Activated CD8-positive, alpha-beta memory T cell treated with anti-CD3 and anti-CD28 coated beads, Interleukin-2, amount 50 U/mL, for 48 hours (primary cell): ENCODE data around the gene HSF5.

ENCODE experiments used
- DNase-seq: peaks from one replicate; pipeline ENCODE4 v3.0.0-alpha.2; 2020

Gene HSF5

GRCh38 chr17:58480090-58480489, 8.1 kb downstream of the HSF5 start:
- no peak for DNase-seq

GRCh38 chr17:58476812-58477211, 11.4 kb downstream of the HSF5 start:
- DNase-seq: no peak

GRCh38 chr17:58475985-58476384, 12.2 kb downstream of the HSF5 start:
- DNase-seq: no peak

- DNase-seq: no peak
Observed at GRCh38 chr17:58470356-58470755, 17.9 kb downstream of the HSF5 start.

GRCh38 chr17:58468944-58469343, 19.3 kb downstream of the HSF5 start:
- no peak for DNase-seq

GRCh38 chr17:58455491-58455890, 32.7 kb downstream of the HSF5 start:
- no peak for DNase-seq

GRCh38 chr17:58452738-58453137, 35.5 kb downstream of the HSF5 start:
- no peak for DNase-seq

GRCh38 chr17:58447039-58447975, 40.9 kb downstream of the HSF5 start:
- peak; percentile 77 for DNase-seq

- DNase-seq: no peak
Observed at GRCh38 chr17:58446086-58446485, 42.1 kb downstream of the HSF5 start.

GRCh38 chr17:58436805-58437239, 51.4 kb downstream of the HSF5 start:
- DNase-seq: no peak

GRCh38 chr17:58436245-58436644, 52.0 kb downstream of the HSF5 start:
- no peak for DNase-seq

GRCh38 chr17:58432806-58433573, 55.2 kb downstream of the HSF5 start:
- DNase-seq: no peak

GRCh38 chr17:58427807-58428206, 60.4 kb downstream of the HSF5 start:
- no peak for DNase-seq

GRCh38 chr17:58421711-58422110, 66.5 kb downstream of the HSF5 start:
- no peak for DNase-seq

GRCh38 chr17:58420827-58421226, 67.4 kb downstream of the HSF5 start:
- DNase-seq: no peak

- peak; percentile 82 for DNase-seq
Observed at GRCh38 chr17:58417300-58418092, 70.7 kb downstream of the HSF5 start, which contains the start of gene RNF43. Gene RNF43, minus strand, starts transcription at chr17:58417534. Its CDS starts 1,957 bp downstream, at chr17:58415577.

GRCh38 chr17:58416937-58417299, 71.3 kb downstream of the HSF5 start:
- DNase-seq: no peak

- DNase-seq: no peak
Observed at GRCh38 chr17:58416396-58416795, 71.8 kb downstream of the HSF5 start.

- DNase-seq: no peak
Observed at GRCh38 chr17:58415371-58416055, 72.7 kb downstream of the HSF5 start.

GRCh38 chr17:58414596-58414997, 73.6 kb downstream of the HSF5 start:
- no peak for DNase-seq

GRCh38 chr17:58413684-58414083, 74.5 kb downstream of the HSF5 start:
- no peak for DNase-seq

- no peak for DNase-seq
Observed at GRCh38 chr17:58412961-58413586, 75.1 kb downstream of the HSF5 start.
